Kidney (tissue), 14 donors: ENCODE results near the gene CTSG. TPM values are rescaled to one million over a fixed set of nuclear protein-coding genes. Genes with fewer than 3 reads are reported as not detected.

Experiments
- DNase-seq, 5 donors: peaks; one replicate each; pipeline ENCODE4 v3.0.0-alpha.2; 2013 to 2020
- FAIRE-seq: peaks from 2 replicates; lab custom pipeline; 2012; peaks lifted over from hg19 to GRCh38; lab: Jason Lieb, UNC
- H3K27ac ChIP-seq, 2 donors: one replicate each; pipeline ENCODE4 v1.7.0; 2013; ENCODE audit warnings: low read depth in 2 of 2, low read length in 2 of 2, inconsistent platforms in 1 of 2
- H3K27me3 ChIP-seq: one replicate; pipeline ENCODE4 v1.7.1; 2013; ENCODE audit warnings: low read length, inconsistent platforms; ENCODE audit not compliant: control insufficient read depth, insufficient read depth
- H3K36me3 ChIP-seq, 3 donors: one replicate each; pipeline versions ENCODE4 v1.7.0 to v1.7.1; 2013; ENCODE audit warnings: low read length in 3 of 3, control low read depth in 1 of 3, inconsistent platforms in 1 of 3; ENCODE audit not compliant: insufficient read depth in 3 of 3, control insufficient read depth in 2 of 3
- H3K4me1 ChIP-seq, 3 donors: one replicate each; pipeline versions ENCODE4 v1.7.0 to v1.7.1; 2013; ENCODE audit warnings: low read length in 3 of 3, inconsistent platforms in 1 of 3, low read depth in 1 of 3; ENCODE audit not compliant: control insufficient read depth in 2 of 3, insufficient read depth in 2 of 3
- H3K4me3 ChIP-seq, 3 donors: one replicate each; pipeline versions ENCODE4 v1.7.0 to v1.8.1; 2013; ENCODE audit warnings: low read length in 3 of 3, control low read depth in 1 of 3, inconsistent platforms in 1 of 3
- H3K9ac ChIP-seq, 3 donors: one replicate each; pipeline versions ENCODE4 v1.7.0 to v1.7.1; 2013; ENCODE audit warnings: low read length in 3 of 3, control low read depth in 1 of 3, inconsistent platforms in 1 of 3
- H3K9me3 ChIP-seq, 3 donors: one replicate each; pipeline versions ENCODE4 v1.7.0 to v1.7.1; 2013; ENCODE audit warnings: low read length in 3 of 3, control low read depth in 1 of 3, inconsistent platforms in 1 of 3; ENCODE audit not compliant: control insufficient read depth in 2 of 3, insufficient read depth in 1 of 3
- intact Hi-C: fragments of 100-400 bp; cut with DNase I; formaldehyde crosslinking; loops from one replicate; pipeline ENCODE4 v1.11.1; 2022
- polyA plus RNA-seq: library from polyadenylated mRNA; stranded (reverse); fragments of 350-450 nt; fragmentation: Illumina TruSeq; extraction: RNeasy Lipid Tissue Mini Kit (QIAGEN cat#74804); gene quantifications from one replicate; pipeline ENCODE4 v1.2.3, GENCODE V29; 2014; ENCODE audit warnings: low read depth, low replicate concordance; ENCODE audit not compliant: insufficient read depth
- total RNA-seq: library from RNA; stranded (reverse); fragmentation: NEBNext Ultra II Directional; extraction: Animal tissue kit (Norgen Biotek cat#: 25700); gene quantifications from one replicate; pipeline ENCODE4 v1.2.1, GENCODE V29; 2021
- TF ChIP-seq, protein P1 (sequence below): IDR thresholded peaks from 3 replicates; pipeline ENCODE4 v1.5.1; 2012; ENCODE audit warnings: mild to moderate bottlenecking, moderate library complexity, borderline replicate concordance; ENCODE audit not compliant: insufficient read depth; ENCODE audit errors: extremely low read depth
- donor health status: control.
- donor health status: control.
- donor health status: control.
- donor health status: control.
- donor health status: control.
- donor health status: DM: yes; HTN: yes; CAD: no.
- donor health status: Normal renal cell carcinoma (clear cell type).

The CTSG gene
- total and polyA plus RNA-seq, 2 donors from 2014 or later, result 1.1 to 11.9 TPM

DNA sequence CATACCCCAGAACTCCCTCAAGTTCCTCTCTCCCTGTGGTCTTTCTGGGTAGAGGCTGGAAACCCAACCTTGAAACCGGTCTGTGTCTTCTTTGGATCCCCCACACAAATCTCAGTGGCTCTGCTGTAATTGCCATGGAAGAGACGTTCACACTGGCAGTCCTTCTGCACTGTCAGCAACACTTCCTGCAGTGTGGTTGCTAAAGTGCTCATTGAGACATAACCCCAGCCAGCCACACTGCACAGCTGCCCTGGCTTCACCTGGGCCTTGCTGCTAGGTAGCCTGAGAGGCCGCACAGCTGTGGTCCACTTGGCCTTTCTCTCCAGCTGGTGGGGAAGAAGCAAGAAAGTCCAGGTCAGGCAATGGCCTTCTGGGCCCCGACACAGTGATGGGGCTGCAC, 31.0 kb upstream of the CTSG start:
- Histone ChIP-seq H3K9ac (no peak overlapping the region), H3K9me3 (no peaks in the 10 kb centered on the region), H3K4me3 (no peak overlapping the region), H3K27me3 (no peaks in the 10 kb centered on the region), H3K27ac (no peak overlapping the region), H3K36me3 (no peaks in the 10 kb centered on the region), H3K4me1 (no peaks in the 10 kb centered on the region)
- intact Hi-C loops, result no loop called here
- no peak for FAIRE-seq
- TF ChIP-seq, protein P1, sequence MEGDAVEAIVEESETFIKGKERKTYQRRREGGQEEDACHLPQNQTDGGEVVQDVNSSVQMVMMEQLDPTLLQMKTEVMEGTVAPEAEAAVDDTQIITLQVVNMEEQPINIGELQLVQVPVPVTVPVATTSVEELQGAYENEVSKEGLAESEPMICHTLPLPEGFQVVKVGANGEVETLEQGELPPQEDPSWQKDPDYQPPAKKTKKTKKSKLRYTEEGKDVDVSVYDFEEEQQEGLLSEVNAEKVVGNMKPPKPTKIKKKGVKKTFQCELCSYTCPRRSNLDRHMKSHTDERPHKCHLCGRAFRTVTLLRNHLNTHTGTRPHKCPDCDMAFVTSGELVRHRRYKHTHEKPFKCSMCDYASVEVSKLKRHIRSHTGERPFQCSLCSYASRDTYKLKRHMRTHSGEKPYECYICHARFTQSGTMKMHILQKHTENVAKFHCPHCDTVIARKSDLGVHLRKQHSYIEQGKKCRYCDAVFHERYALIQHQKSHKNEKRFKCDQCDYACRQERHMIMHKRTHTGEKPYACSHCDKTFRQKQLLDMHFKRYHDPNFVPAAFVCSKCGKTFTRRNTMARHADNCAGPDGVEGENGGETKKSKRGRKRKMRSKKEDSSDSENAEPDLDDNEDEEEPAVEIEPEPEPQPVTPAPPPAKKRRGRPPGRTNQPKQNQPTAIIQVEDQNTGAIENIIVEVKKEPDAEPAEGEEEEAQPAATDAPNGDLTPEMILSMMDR, result no peak
- DNase-seq, result no peak

DNA sequence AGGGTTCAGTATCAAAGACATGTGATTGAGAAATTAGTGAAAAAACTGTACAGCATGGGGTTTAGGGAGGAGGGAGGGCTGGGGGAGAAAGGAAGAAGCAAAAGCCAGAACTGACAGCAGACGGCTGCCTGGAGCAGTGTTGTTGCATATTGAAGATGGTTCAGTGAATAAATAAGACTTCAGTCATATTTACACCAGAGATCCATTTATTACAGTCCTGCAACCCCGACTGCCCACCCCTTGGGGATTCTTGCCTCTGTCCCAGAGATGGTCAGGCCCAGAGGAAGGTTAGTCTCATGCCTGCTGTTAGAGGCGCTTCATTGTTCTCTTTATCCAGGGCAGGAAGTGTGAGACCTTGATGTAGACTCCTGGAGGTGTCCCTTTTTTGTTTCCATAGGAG, 30.2 kb upstream of the CTSG start:
- no peak for DNase-seq
- intact Hi-C loops, result no loop called here
- Histone ChIP-seq H3K4me3 (no peak overlapping the region), H3K36me3 (no peaks in the 10 kb centered on the region), H3K27me3 (no peaks in the 10 kb centered on the region), H3K27ac (no peak overlapping the region), H3K9ac (no peak overlapping the region), H3K9me3 (no peaks in the 10 kb centered on the region), H3K4me1 (no peaks in the 10 kb centered on the region)
- FAIRE-seq, result no peak
- TF ChIP-seq, protein P1, result no peak

DNA sequence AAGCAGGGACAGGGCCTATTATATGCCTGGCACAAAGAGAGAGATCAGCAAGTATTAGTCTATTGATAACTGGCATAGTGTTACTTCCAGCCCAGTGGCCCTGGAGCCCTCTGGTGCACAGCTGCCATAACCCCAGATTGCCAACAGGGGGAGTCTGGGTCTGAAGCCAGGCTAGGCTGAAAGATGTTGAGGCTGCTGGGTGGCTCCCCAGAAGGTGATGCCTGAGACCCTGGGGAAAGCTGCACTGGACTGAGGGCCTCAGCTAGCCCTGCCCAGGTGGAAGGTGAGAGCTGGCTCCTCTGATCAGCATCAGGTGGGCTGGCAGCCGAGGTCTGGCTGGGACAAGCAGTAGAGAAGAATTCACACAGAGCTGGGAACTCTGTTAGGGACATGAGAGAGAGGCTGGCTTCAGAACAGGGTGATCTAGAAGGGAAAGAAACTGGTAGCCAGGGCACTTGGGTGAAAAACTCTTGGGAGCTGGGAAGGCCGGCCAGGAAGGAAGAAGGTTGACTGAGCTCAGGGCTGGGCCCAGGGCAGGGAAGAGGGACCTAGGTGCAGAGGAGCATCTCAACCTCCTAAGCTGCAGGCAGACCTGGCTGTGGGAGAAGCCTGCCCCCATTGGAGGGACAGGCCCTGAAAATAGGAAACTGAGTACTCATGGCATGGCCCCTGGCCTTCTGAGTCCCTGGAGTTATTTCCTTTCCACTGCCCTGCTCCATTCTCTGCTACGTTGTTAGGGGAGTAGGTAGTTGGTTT, 29.6 kb upstream of the CTSG start:
- FAIRE-seq, result no peak
- H3K27me3 ChIP-seq, result no peaks in the 10 kb centered on the region
- H3K4me1 ChIP-seq, result no peaks in the 10 kb centered on the region
- peak in 3 of 5 donors; percentile 12 to 74 (median 23) for DNase-seq
- H3K9ac ChIP-seq, result no peak overlapping the region
- H3K9me3 ChIP-seq, result no peaks in the 10 kb centered on the region
- TF ChIP-seq, protein P1, result peak; percentile 58
- intact Hi-C loops, result no loop called here
- no peaks in the 10 kb centered on the region for H3K36me3 ChIP-seq
- H3K4me3 ChIP-seq, result no peak overlapping the region
- H3K27ac ChIP-seq, result no peak overlapping the region
